Uterine smooth muscle cell (primary cell): ENCODE data around the gene OR2W3. TPM values are rescaled to one million over a fixed set of nuclear protein-coding genes. Genes with fewer than 3 reads are reported as not detected.

Experiments
- total RNA-seq: library from RNA; depleted of rRNA; stranded (reverse); fragments of >200 nt; gene quantifications from 2 replicates; pipeline ENCODE4 v1.2.3, GENCODE V29; 2014

Gene OR2W3
- total RNA-seq: not detected in 2 replicates

DNA sequence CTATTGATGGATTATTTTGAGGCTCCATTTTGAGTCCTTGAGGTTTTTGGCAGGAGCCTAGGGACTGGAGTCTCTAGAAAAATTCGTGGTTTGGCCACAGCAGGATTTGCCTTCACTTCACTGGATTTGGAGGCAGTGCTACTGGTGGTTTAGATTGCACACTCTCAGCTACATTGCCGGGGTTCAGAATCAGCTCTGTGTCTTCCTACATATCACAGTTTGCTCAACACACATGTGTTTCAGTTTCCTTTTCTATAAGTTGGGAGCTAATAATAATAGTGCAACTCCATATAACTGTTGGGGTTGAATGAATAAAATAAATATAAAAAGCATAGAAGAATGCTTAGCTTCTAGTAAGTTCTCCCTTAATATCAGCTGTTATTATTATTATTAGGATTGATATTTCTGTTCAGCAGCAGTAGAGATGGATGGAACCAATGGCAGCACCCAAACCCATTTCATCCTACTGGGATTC is at the start of gene OR2W3:
TSS of gene OR2W3 (plus strand) at position 425 of the 475 bp plus-strand sequence. CDS start at position 425, 0 bp downstream.

GRCh38 chr1:247857069-247857984 is 38.1 kb upstream of the OR2W3 start, which contains the start of gene TRIM58:
TRIM58 (plus strand) TSS chr1:247857187; CDS start chr1:247857247, 60 bp downstream.

GRCh38 chr1:247919952-247920351 is 24.6 kb downstream of the OR2W3 start, which contains the start of gene OR2T8:
OR2T8 (plus strand) TSS chr1:247920252; CDS start chr1:247921018, 766 bp downstream.

GRCh38 chr1:247924868-247925267 is 29.5 kb downstream of the OR2W3 start, which contains the start of gene OR2AJ1:
OR2AJ1 (plus strand) TSS chr1:247924889; CDS start chr1:247933769, 8,880 bp downstream.

Other genes with a start within 250 kb of the OR2W3 start
- not detected in 2 replicates for gene OR13G1, start 215.8 kb upstream of the OR2W3 start, total RNA-seq
- not detected in 2 replicates for gene OR6F1, start 178.9 kb upstream of the OR2W3 start, total RNA-seq
- gene OR14K1, start 157.0 kb upstream of the OR2W3 start, total RNA-seq: not detected in 2 replicates
- gene OR14A2, start 147.4 kb upstream of the OR2W3 start, total RNA-seq: not detected in 2 replicates
- gene OR1C1, start 135.0 kb upstream of the OR2W3 start, total RNA-seq: not detected in 2 replicates
- gene OR14A16, start 71.5 kb upstream of the OR2W3 start, total RNA-seq: not detected in 2 replicates
- not detected in 2 replicates for gene OR11L1, start 53.7 kb upstream of the OR2W3 start, total RNA-seq
- 0.37 and 0.66 TPM in 2 replicates for gene TRIM58, start 38.4 kb upstream of the OR2W3 start, total RNA-seq
- not detected in 2 replicates for gene OR2T8, start 24.7 kb downstream of the OR2W3 start, total RNA-seq
- gene OR2AJ1, start 29.3 kb downstream of the OR2W3 start, total RNA-seq: not detected in 2 replicates
- gene OR2L8, start 53.3 kb downstream of the OR2W3 start, total RNA-seq: 0.25 TPM in 1 of 2 replicates, not detected in the other
- gene OR2AK2, start 69.6 kb downstream of the OR2W3 start, total RNA-seq: 0.25 TPM in 1 of 2 replicates, not detected in the other
- gene OR2L5, start 118.1 kb downstream of the OR2W3 start, total RNA-seq: under 0.01 and 0.12 TPM in 2 replicates
- under 0.01 TPM in 1 of 2 replicates, not detected in the other for gene OR2L2, start 134.5 kb downstream of the OR2W3 start, total RNA-seq
- 0.11 and 0.12 TPM in 2 replicates for gene OR2L3, start 151.2 kb downstream of the OR2W3 start, total RNA-seq
- gene OR2L13, start 199.6 kb downstream of the OR2W3 start, total RNA-seq: not detected in 2 replicates
- not detected in 2 replicates for gene OR2M5, start 249.6 kb downstream of the OR2W3 start, total RNA-seq